Activated B cell treated with CpG ODN at 0.5 μM for 24 hours (primary cell): ENCODE data around the gene SMC4. TPM values are rescaled to one million over a fixed set of nuclear protein-coding genes. Genes with fewer than 3 reads are reported as not detected.

Source experiments
- ATAC-seq: fragments of 200-7000 bp; cut with Tn5 transposase; one replicate; pipeline ENCODE4 v1.10.0; 2021; ENCODE audit warnings: low read depth, mild to moderate bottlenecking, moderate library complexity
- CTCF ChIA-PET: fragments of 350-600 bp; sonication (Branson Sonifier 250); formaldehyde crosslinking; loops from one replicate; lab custom pipeline; 2021; ENCODE audit warnings: antibody characterized with exemption; lab: Charles Lee
- POLR2A ChIA-PET: fragments of 350-600 bp; sonication (Branson Sonifier 250); formaldehyde crosslinking; loops from one replicate; lab custom pipeline; 2021; ENCODE audit warnings: antibody characterized with exemption; lab: Charles Lee
- DNase-seq: peaks from one replicate; pipeline ENCODE4 v3.0.0; 2022
- H3K27ac Mint-ChIP-seq: one replicate; pipeline ENCODE4 v1.8.0; 2020; ENCODE audit warnings: mixed read lengths
- H3K27me3 Mint-ChIP-seq: one replicate; pipeline ENCODE4 v1.8.0; 2021; ENCODE audit warnings: mixed read lengths
- H3K36me3 Mint-ChIP-seq: one replicate; pipeline ENCODE4 v1.8.0; 2021; ENCODE audit warnings: low read depth, mixed read lengths
- H3K4me1 Mint-ChIP-seq: one replicate; pipeline ENCODE4 v1.8.0; 2021; ENCODE audit warnings: mixed read lengths
- H3K4me3 Mint-ChIP-seq: one replicate; pipeline ENCODE4 v1.8.0; 2020; ENCODE audit warnings: mild to moderate bottlenecking, mixed read lengths
- H3K9me3 Mint-ChIP-seq: one replicate; pipeline ENCODE4 v1.8.0; 2020; ENCODE audit warnings: mixed read lengths
- intact Hi-C: fragments of 100-400 bp; cut with micrococcal nuclease; formaldehyde crosslinking; loops from one replicate; pipeline ENCODE4 v1.15.1; 2024
- total RNA-seq: library from RNA; stranded (reverse); gene quantifications from 2 replicates; pipeline ENCODE4 v1.2.3, GENCODE V29; 2022
- TF ChIP-seq, protein P1 (sequence below): fragments of 200-600 bp; IDR thresholded peaks from one replicate; pipeline ENCODE4 v1.8.0; 2022; ENCODE audit warnings: antibody characterized with exemption, mild to moderate bottlenecking

The SMC4 gene
- total RNA-seq, 1 donor from 2014 or later: 40.4 TPM

DNA sequence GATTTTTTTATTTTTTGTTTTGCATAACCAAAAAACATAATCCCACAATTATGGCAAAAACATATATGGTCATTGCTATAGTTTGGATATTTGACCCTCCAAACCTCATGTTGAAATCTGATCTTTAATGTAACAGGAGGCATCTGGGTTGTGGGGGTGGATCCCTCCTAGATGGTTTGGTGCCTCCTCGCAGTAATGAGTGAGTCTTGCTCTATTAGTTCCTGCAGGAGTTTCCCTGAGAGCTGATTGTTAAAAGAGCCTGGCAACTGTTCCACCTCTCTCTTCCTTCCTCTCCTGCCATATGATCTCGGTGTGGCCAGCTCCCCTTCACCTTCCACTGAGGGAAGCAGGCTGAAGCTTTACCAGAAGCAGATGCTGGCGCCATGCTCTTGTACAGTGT is 83.3 kb downstream of the SMC4 start:
- no peaks in the 10 kb centered on the region for H3K36me3 Mint-ChIP-seq
- no peaks in the 10 kb centered on the region for H3K27me3 Mint-ChIP-seq
- ChIA-PET CTCF (no interaction called here), POLR2A (no interaction called here)
- peaks cover 7% of the 10 kb centered on the region for H3K4me1 Mint-ChIP-seq
- intact Hi-C loops: no loop called here
- H3K4me3 Mint-ChIP-seq: no peak overlapping the region
- H3K27ac Mint-ChIP-seq: no peak overlapping the region
- no peaks in the 10 kb centered on the region for H3K9me3 Mint-ChIP-seq
- ATAC-seq: no peak
- TF ChIP-seq, protein P1, sequence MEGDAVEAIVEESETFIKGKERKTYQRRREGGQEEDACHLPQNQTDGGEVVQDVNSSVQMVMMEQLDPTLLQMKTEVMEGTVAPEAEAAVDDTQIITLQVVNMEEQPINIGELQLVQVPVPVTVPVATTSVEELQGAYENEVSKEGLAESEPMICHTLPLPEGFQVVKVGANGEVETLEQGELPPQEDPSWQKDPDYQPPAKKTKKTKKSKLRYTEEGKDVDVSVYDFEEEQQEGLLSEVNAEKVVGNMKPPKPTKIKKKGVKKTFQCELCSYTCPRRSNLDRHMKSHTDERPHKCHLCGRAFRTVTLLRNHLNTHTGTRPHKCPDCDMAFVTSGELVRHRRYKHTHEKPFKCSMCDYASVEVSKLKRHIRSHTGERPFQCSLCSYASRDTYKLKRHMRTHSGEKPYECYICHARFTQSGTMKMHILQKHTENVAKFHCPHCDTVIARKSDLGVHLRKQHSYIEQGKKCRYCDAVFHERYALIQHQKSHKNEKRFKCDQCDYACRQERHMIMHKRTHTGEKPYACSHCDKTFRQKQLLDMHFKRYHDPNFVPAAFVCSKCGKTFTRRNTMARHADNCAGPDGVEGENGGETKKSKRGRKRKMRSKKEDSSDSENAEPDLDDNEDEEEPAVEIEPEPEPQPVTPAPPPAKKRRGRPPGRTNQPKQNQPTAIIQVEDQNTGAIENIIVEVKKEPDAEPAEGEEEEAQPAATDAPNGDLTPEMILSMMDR: no peak
- no peak for DNase-seq

Other genes with a start within 250 kb of the SMC4 start
- gene C3orf80, start 174.2 kb upstream of the SMC4 start, total RNA-seq: not detected in 2 replicates
- 20.8 and 26.7 TPM in 2 replicates for gene IFT80, start 425 bp upstream of the SMC4 start, total RNA-seq
- 23.4 TPM in 2 replicates for gene TRIM59, start 50.1 kb downstream of the SMC4 start, total RNA-seq
- gene KPNA4, start 165.9 kb downstream of the SMC4 start, total RNA-seq: 43.4 and 46.7 TPM in 2 replicates